Natural killer cell treated with Interleukin-12 subunit alpha and Interleukin-12 subunit beta and Interleukin-15 and Interleukin-18, amount 100 ng/mL, for 72 hours (primary cell): ENCODE results near the gene HDHD5. TPM values are rescaled to one million over a fixed set of nuclear protein-coding genes. Genes with fewer than 3 reads are reported as not detected.

Experiments
- ATAC-seq, 2 donors: fragments of 150-1000 bp; cut with Tn5 transposase in 1 of 2; sonication (Bioruptor Pico), chemical (Tn5 transposase) in 1 of 2; 2 replicates each; pipeline ENCODE4 v1.10.0; 2021
- DNase-seq: peaks from one replicate; pipeline ENCODE4 v3.0.0; 2022; ENCODE audit warnings: low spot score
- H3K27ac Mint-ChIP-seq, 2 donors: 1 replicate in 1 of 2; 2 replicates in 1 of 2; pipeline ENCODE4 v1.8.0; 2022; ENCODE audit warnings: mixed read lengths in 2 of 2, mild to moderate bottlenecking in 1 of 2, moderate library complexity in 1 of 2
- H3K27me3 Mint-ChIP-seq, 2 donors: 1 replicate in 1 of 2; 2 replicates in 1 of 2; pipeline ENCODE4 v1.8.0; 2022; ENCODE audit warnings: mixed read lengths in 2 of 2
- H3K36me3 Mint-ChIP-seq: one replicate; pipeline ENCODE4 v1.8.0; 2022; ENCODE audit warnings: mixed read lengths
- H3K4me1 Mint-ChIP-seq, 2 donors: 1 replicate in 1 of 2; 2 replicates in 1 of 2; pipeline ENCODE4 v1.8.0; 2022; ENCODE audit warnings: low read depth in 2 of 2, mixed read lengths in 2 of 2, mild to moderate bottlenecking in 1 of 2
- H3K4me3 Mint-ChIP-seq: one replicate; pipeline ENCODE4 v1.8.0; 2022; ENCODE audit warnings: mixed read lengths
- H3K9me3 Mint-ChIP-seq: 2 replicates; pipeline ENCODE4 v1.8.0; 2022; ENCODE audit warnings: mixed read lengths
- total RNA-seq, 2 donors: library from RNA; stranded (reverse); gene quantifications; one replicate each; pipeline ENCODE4 v1.2.3, GENCODE V29; 2022

The HDHD5 gene
- total RNA-seq, 2 donors from 2014 or later: 29.6 to 32.7 TPM

DNA sequence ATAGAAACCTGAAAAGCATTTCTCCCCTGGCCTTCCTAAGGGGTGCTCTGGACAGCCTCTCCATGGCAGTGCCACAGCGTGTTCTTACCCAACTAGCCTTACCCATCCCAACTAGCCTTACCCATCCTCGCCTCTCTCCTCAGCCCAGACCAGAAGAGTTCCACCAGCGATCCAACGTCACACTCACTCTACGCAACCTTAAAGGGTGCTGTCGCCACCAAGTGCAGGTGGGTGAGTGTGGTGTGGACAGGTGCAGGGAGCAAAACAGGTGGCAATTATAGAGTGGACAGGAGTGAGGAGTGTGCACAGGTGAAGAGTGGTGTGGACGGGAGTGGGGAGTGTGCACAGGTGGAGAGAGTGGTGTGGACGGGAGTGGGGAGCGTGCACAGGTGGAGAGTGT is 55.7 kb downstream of the HDHD5 start:
- ATAC-seq (no peak), DNase-seq (no peak)
- Mint-ChIP-seq H3K27ac (no peak overlapping the region), H3K4me1 (peaks cover 33 to 35% of the 10 kb centered on the region in 2 donors), H3K36me3 (peaks cover 21% of the 10 kb centered on the region), H3K4me3 (no peak overlapping the region), H3K27me3 (peaks cover 0 to 5% of the 10 kb centered on the region in 2 donors), H3K9me3 (no peaks in the 10 kb centered on the region)

DNA sequence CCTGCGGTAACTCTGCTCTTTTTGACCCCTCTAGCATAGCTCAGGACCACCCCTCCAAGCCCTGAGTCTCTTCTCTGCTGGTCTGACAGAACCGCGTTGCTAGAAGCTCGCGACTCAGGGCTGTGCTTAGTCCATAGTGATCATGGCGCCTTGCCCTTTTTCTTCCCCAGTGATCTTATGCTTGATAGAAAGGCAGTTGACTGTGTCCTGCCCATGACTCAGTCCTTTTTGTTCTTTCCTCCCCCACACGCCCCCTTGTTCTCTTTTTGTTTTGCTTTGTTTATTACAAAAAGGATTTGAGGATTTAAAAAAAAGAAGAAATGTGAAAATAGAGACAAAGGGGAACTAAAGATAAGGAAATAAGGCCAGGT is 56.8 kb downstream of the HDHD5 start:
- Mint-ChIP-seq H3K27ac (no peak overlapping the region), H3K4me3 (no peak overlapping the region), H3K9me3 (no peaks in the 10 kb centered on the region), H3K27me3 (peaks cover 0 to 5% of the 10 kb centered on the region in 2 donors), H3K4me1 (peaks cover 40 to 41% of the 10 kb centered on the region in 2 donors), H3K36me3 (peaks cover 21% of the 10 kb centered on the region)
- DNase-seq: peak; percentile 18
- ATAC-seq: no peak

DNA sequence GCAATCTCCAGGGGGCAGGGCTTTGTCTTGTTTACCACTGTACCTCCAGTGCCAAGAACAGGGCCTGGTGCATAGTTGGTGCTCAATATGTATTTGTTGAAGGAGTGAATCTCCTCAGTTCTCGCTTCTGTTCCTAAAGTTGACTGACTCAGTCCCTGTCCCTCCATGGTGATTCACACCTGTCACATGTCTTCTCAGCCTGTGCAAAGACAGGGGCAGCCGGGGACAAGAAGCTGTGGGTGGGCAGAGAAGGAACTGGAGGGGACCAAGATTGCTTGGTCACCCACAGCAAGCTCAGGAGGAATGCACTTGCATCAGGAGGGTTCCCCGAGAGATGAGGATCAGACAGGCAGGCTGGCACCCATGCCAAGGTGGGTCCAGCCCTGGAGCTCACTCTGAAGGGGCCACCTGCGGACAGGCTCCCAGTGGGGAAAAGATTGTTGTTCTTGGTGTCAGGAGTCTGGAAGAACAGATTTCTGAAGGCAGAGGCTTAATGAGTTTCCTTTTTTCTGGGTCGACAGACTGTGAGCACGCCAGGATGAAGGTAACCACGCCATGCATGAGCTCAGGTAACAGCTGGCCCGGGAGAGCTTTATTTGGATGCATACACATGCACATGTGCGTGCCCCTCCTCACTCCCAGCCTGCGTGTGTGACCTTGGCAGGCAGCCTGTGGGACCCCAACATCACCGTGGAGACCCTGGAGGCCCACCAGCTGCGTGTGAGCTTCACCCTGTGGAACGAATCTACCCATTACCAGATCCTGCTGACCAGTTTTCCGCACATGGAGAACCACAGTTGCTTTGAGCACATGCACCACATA is 57.4 kb downstream of the HDHD5 start:
- H3K36me3 Mint-ChIP-seq: peaks cover 21% of the 10 kb centered on the region
- H3K27me3 Mint-ChIP-seq: peaks cover 0 to 5% of the 10 kb centered on the region in 2 donors
- no peaks in the 10 kb centered on the region for H3K9me3 Mint-ChIP-seq
- peaks cover 37 to 40% of the 10 kb centered on the region in 2 donors for H3K4me1 Mint-ChIP-seq
- DNase-seq (no peak), ATAC-seq (no peak)
- H3K27ac Mint-ChIP-seq: peak overlapping the region; percentile 17 to 56
- H3K4me3 Mint-ChIP-seq: no peak overlapping the region

DNA sequence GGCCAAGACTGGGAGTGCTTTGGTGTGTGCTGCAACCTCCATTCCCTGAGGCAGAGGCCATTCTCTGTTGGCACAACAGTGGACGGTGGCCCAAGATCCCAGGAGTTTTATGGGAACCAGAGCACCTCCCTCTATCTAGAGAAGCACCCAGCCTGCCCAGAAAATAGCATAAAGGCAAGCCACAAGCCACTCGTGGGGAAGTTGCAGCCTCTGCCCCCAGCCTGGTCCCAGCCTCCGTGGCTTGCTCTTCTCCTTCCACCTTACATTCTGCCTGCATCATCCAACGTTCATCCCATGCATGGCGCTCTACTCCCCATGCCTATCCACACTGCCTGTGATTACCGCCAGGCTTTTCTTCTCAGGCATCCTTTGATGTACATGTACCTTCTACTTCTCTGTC is 58.5 kb downstream of the HDHD5 start:
- Mint-ChIP-seq H3K4me1 (peaks cover 36 to 38% of the 10 kb centered on the region in 2 donors), H3K27ac (peak overlapping the region in 1 of 2 donors; percentile 56), H3K9me3 (no peaks in the 10 kb centered on the region), H3K4me3 (peak overlapping the region; percentile 5), H3K27me3 (peaks cover 0 to 5% of the 10 kb centered on the region in 2 donors), H3K36me3 (peaks cover 21% of the 10 kb centered on the region)
- ATAC-seq (no peak), DNase-seq (peak; percentile 56)

DNA sequence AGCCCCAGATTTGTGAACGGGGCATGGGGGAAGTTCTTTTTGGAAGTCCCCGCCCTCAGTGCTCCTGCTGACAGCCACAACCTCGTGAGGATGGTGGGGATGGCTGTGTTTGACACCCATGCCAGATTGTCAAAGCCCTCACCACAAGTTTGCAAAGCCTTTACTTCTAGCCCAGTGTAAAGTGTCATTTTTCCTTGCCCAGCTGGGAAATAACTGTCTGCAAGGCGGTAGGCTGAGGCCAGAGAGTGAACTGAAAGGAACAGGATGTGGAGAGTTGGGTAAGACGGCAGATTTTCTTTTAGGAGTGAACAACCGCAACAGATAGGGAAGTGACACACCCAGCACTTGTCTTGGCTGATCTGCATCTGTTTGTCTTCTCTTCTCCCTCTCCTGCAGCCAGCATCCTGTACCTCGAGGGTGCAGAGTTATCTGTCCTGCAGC is 60.7 kb downstream of the HDHD5 start:
- peaks cover 47 to 48% of the 10 kb centered on the region in 2 donors for H3K4me1 Mint-ChIP-seq
- no peaks in the 10 kb centered on the region for H3K9me3 Mint-ChIP-seq
- peaks cover 0 to 5% of the 10 kb centered on the region in 2 donors for H3K27me3 Mint-ChIP-seq
- peaks cover 21% of the 10 kb centered on the region for H3K36me3 Mint-ChIP-seq
- DNase-seq: peak; percentile 85
- ATAC-seq: peak; percentile 89 to 95
- peak overlapping the region; percentile 46 for H3K4me3 Mint-ChIP-seq
- peak overlapping the region; percentile 22 to 68 for H3K27ac Mint-ChIP-seq

DNA sequence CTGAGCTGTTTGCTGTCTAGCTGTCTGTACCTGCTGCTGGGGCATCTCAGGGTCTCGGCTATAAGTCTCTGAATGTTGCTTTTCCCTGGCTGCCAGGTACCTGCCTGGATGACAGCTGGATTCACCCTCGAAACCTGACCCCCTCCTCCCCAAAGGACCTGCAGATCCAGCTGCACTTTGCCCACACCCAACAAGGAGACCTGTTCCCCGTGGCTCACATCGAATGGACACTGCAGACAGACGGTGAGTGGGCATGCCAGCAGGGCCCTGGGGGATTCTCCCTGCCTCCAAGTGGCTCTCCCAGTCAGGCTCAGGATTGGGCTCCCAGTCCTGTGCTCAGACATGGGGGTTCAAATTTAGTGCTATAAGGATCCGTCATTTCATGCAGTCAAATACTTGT is 61.4 kb downstream of the HDHD5 start:
- peaks cover 0 to 5% of the 10 kb centered on the region in 2 donors for H3K27me3 Mint-ChIP-seq
- H3K9me3 Mint-ChIP-seq: no peaks in the 10 kb centered on the region
- peaks cover 48 to 51% of the 10 kb centered on the region in 2 donors for H3K4me1 Mint-ChIP-seq
- ATAC-seq: no peak
- H3K27ac Mint-ChIP-seq: peak overlapping the region; percentile 22 to 68
- peak; percentile 57 for DNase-seq
- H3K36me3 Mint-ChIP-seq: peaks cover 16% of the 10 kb centered on the region
- peak overlapping the region; percentile 46 for H3K4me3 Mint-ChIP-seq

DNA sequence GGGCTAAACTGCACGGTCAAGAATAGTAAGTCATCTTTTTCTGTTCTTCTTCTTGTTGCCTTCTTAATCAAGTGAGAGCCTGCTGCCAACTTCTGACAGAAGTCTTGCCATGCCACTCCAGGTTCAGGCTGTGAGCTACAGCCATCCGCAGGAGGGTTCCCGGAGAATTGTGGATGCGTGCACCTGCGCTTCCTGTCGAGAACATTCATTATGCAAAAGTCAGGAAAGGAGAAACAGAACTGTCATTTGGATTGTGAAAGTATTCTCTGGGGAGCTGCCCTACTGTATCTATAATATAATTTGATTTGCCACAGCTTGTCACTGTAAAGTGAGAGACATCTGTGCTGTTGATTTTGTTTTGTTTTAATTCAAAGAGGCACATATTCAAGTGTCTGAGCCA is 62.0 kb downstream of the HDHD5 start:
- Mint-ChIP-seq H3K36me3 (peaks cover 12% of the 10 kb centered on the region), H3K4me1 (peaks cover 44 to 55% of the 10 kb centered on the region in 2 donors), H3K9me3 (no peaks in the 10 kb centered on the region), H3K4me3 (no peak overlapping the region), H3K27me3 (peaks cover 0 to 5% of the 10 kb centered on the region in 2 donors), H3K27ac (no peak overlapping the region)
- DNase-seq: peak; percentile 6
- no peak for ATAC-seq

DNA sequence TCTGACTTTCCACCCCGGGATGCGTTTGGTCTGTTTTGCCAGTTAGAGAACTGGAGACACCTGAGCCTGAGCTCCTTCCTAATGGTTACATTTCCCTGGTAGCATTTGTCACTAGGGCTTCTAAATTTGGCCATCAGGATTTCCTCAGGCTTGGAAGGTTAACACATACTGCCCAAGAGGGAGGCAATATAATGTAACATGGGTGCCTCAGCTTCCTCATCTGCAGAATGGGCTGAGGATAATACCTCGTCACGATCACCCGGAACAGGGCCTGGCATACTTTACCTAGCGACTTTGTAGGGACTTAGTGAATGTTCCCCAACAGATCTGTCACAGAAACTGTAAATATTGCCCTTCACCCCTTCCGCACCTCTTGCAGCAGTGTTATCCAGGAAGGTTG is 63.0 kb downstream of the HDHD5 start:
- H3K27ac Mint-ChIP-seq: no peak overlapping the region
- H3K36me3 Mint-ChIP-seq: peaks cover 6% of the 10 kb centered on the region
- ATAC-seq: no peak
- peaks cover 44 to 49% of the 10 kb centered on the region in 2 donors for H3K4me1 Mint-ChIP-seq
- H3K9me3 Mint-ChIP-seq: no peaks in the 10 kb centered on the region
- no peak overlapping the region for H3K4me3 Mint-ChIP-seq
- DNase-seq: peak; percentile 35
- no peaks in the 10 kb centered on the region for H3K27me3 Mint-ChIP-seq

DNA sequence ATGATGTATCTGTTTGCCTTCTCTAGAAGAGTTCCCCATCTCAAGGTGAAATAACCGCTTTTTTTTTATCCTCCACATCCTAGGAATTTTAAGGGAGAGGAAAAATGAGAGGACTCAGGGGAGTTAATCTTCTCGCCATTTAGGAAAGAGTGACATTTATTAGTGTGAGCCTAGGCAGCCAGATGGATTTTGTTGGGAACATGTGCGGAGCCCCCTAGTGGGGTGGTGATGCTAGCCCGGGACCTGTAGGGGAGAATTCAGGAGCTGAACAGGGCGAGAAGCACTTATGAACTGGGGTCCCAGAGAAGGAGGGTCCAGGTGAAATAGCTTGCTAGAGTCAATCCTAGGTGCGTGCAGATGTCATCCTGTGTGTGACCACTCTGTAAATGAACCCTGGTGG is 63.5 kb downstream of the HDHD5 start:
- Mint-ChIP-seq H3K4me1 (peaks cover 43 to 49% of the 10 kb centered on the region in 2 donors), H3K4me3 (no peak overlapping the region), H3K27me3 (no peaks in the 10 kb centered on the region), H3K27ac (no peak overlapping the region), H3K9me3 (no peaks in the 10 kb centered on the region), H3K36me3 (peaks cover under 1% of the 10 kb centered on the region)
- peak; percentile 26 for DNase-seq
- no peak for ATAC-seq

DNA sequence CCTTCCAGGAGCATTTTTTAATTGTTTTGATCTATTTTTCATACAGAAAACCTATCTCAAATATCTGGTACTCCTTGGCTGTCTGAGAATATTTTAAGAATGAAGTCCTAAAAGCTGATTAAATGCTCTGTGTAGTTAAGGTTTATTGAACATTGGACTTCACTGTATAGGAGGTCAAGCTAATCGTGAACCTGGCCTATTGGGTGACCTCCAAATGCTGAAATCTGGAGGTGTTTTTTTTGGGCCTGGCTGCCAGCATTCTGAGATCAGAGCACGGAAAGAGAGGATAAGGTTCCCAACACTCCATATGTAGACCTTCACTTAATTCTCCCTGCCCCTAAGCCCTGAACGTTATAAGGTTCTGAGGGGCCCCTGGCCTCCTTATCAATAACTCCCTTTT is 66.0 kb downstream of the HDHD5 start:
- no peaks in the 10 kb centered on the region for H3K27me3 Mint-ChIP-seq
- peak overlapping the region in 1 of 2 donors; percentile 7 for H3K27ac Mint-ChIP-seq
- H3K9me3 Mint-ChIP-seq: no peaks in the 10 kb centered on the region
- DNase-seq (no peak), ATAC-seq (no peak)
- no peak overlapping the region for H3K4me3 Mint-ChIP-seq
- peaks cover 36 to 38% of the 10 kb centered on the region in 2 donors for H3K4me1 Mint-ChIP-seq
- H3K36me3 Mint-ChIP-seq: no peaks in the 10 kb centered on the region

DNA sequence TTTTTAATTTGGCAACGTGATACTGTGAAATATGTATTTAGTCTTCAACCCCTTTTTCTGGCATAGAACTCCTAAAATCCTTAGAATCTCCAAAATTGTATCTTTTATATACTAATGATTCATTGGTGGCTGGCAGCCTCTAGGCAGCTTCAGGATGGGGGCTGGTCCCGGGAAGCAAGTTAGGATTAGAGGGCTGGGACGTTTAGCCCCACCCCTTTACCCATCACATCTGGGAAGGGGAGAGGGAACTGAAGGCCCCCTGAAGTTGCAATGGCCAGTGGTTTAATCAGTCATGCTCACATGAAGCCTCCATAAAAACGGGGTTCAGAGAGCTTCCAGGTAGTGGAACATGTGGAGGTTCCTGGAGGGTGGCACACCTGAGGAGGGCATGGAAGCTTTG is 67.2 kb downstream of the HDHD5 start:
- DNase-seq (no peak), ATAC-seq (no peak)
- H3K36me3 Mint-ChIP-seq: no peaks in the 10 kb centered on the region
- no peaks in the 10 kb centered on the region for H3K9me3 Mint-ChIP-seq
- no peak overlapping the region for H3K27ac Mint-ChIP-seq
- H3K4me3 Mint-ChIP-seq: no peak overlapping the region
- H3K27me3 Mint-ChIP-seq: no peaks in the 10 kb centered on the region
- peaks cover 36 to 39% of the 10 kb centered on the region in 2 donors for H3K4me1 Mint-ChIP-seq

DNA sequence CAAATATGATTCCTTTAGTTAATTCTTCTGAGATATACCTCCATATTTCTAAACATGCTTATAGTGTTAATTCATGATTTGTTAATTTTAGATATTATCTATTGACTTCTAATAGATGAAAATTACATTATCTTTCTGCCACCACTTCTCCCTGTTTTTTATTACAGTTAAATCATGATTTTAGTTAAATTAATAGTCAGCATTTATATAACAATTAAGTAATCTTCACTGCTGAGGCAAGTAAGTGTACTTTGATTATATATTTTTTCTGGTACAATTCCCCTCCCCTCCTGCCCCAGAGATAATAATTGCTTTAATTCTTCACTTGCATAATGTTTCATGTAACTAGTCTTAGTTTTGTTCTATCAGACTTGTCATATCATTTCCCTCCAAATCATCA is 68.5 kb downstream of the HDHD5 start:
- H3K4me3 Mint-ChIP-seq: peak overlapping the region; percentile 11
- no peaks in the 10 kb centered on the region for H3K9me3 Mint-ChIP-seq
- H3K36me3 Mint-ChIP-seq: no peaks in the 10 kb centered on the region
- H3K27ac Mint-ChIP-seq: no peak overlapping the region
- H3K27me3 Mint-ChIP-seq: no peaks in the 10 kb centered on the region
- no peak for ATAC-seq
- peaks cover 46 to 48% of the 10 kb centered on the region in 2 donors for H3K4me1 Mint-ChIP-seq
- DNase-seq: no peak
